ENCODE data around the gene KRT3. TPM values are rescaled to one million over a fixed set of nuclear protein-coding genes. Genes with fewer than 3 reads are reported as not detected.
"Not testable (repeated sequence)": the region's sequence is repeated elsewhere in the genome, so short reads cannot be mapped to it uniquely, and the experiment has no call there.

The KRT3 gene
- total and polyA plus RNA-seq, 9 of the 15 experiments (the other 6 are each of a cell fraction or from before 2014, with no cell fraction given), result not detected

DNA sequence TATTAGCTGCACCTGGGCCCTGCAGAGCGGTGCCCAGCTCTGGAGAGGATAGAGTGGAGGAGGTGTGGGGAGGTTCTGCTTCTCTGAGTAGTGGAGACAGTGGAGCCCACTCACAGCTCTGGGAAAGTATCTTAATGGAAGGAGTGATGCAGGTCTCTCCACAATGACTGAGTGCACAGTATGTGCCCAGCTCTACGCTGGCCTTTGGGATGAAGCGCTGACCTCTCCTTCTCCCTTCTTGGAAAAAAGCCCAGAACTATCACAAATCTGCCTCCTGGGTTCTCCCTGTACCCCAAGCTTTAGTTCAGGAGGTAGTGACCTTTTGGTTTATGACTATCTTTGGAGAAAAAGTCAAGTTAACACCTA, 495 bp upstream of the KRT3 start:
- TF ChIP-seq, protein P1, sequence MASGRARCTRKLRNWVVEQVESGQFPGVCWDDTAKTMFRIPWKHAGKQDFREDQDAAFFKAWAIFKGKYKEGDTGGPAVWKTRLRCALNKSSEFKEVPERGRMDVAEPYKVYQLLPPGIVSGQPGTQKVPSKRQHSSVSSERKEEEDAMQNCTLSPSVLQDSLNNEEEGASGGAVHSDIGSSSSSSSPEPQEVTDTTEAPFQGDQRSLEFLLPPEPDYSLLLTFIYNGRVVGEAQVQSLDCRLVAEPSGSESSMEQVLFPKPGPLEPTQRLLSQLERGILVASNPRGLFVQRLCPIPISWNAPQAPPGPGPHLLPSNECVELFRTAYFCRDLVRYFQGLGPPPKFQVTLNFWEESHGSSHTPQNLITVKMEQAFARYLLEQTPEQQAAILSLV (tag; IDR thresholded peaks at IDR 0.05), result no peak
- TF ChIP-seq TBP (optimal IDR thresholded peaks at IDR 0.05; ENCODE audit: low read depth, low read length) (no peak), SRSF1 (IDR thresholded peaks at IDR 0.05; ENCODE audit: low read depth, low read length) (no peak), SMARCC2 (IDR thresholded peaks at IDR 0.05; ENCODE audit: low read depth) (no peak), MEF2A (IDR thresholded peaks at IDR 0.05; ENCODE audit: control insufficient read depth, low read depth, low read length) (no peak), NCOR1 (IDR thresholded peaks at IDR 0.05) (no peak), ZNF436 (CRISPR knock-in tag; IDR thresholded peaks at IDR 0.05) (no peak), TBL1XR1 (IDR thresholded peaks at IDR 0.05; ENCODE audit: low read length in 2 of 2) (no peak), SREBF2 (CRISPR knock-in tag; IDR thresholded peaks at IDR 0.05) (no peak), FOXA3 (CRISPR knock-in tag; conservative IDR thresholded peaks at IDR 0.05 in 1 of 2, IDR thresholded peaks at IDR 0.05 in 1 of 2) (no peak), BDP1 (IDR thresholded peaks at IDR 0.05; ENCODE audit: insufficient read depth, insufficient read length) (no peak), MED1 (CRISPR knock-in tag; IDR thresholded peaks at IDR 0.05; ENCODE audit: borderline replicate concordance) (no peak)
- TF ChIP-seq, protein P2, sequence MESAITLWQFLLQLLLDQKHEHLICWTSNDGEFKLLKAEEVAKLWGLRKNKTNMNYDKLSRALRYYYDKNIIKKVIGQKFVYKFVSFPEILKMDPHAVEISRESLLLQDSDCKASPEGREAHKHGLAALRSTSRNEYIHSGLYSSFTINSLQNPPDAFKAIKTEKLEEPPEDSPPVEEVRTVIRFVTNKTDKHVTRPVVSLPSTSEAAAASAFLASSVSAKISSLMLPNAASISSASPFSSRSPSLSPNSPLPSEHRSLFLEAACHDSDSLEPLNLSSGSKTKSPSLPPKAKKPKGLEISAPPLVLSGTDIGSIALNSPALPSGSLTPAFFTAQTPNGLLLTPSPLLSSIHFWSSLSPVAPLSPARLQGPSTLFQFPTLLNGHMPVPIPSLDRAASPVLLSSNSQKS (CRISPR knock-in tag; IDR thresholded peaks at IDR 0.05), result no peak
- CTCF ChIA-PET (ENCODE audit: low intra/inter-chr PET ratio), result no interaction called here
- H3K36me3 ChIP-seq (ENCODE audit: control insufficient read depth, insufficient read depth, low read length), result no peaks in the 10 kb centered on the region
- H3K4me2 ChIP-seq (ENCODE audit: insufficient read depth, low read length), result no peak overlapping the region
- no TSS peak for BruUV-seq (replicated peaks)
- WGBS (ENCODE audit: insufficient coverage, low coverage, missing lambda C conversion rate), result 64% methylated on average over 3 of the region's 3 CpGs
- peak overlapping the region; percentile 14 to 22; a peak in 2 of 4 replicates for H3K9ac ChIP-seq (ENCODE audit: insufficient read depth in 1 of 2, low read depth in 2 of 2, low read length in 2 of 2)
- no peaks in the 10 kb centered on the region for H4K20me1 ChIP-seq (replicated peaks; ENCODE audit: control insufficient read depth, insufficient read depth, low read length)
- no peaks in the 10 kb centered on the region for H3K9me1 ChIP-seq (ENCODE audit: control insufficient read depth, insufficient read depth, low read length)
- H3K27me3 ChIP-seq (ENCODE audit: control insufficient read depth in 2 of 2, insufficient read depth in 2 of 2, low read length in 2 of 2), result no peaks in the 10 kb centered on the region
- intact Hi-C loops (cut with micrococcal nuclease) (no loop called here), in situ Hi-C loops (cut with MboI) (no loop called here)
- no peak for ATAC-seq
- DNase-seq (ENCODE audit: extremely low read depth in 1 of 4, low spot score in 3 of 4), result no peak
- H3K4me1 ChIP-seq (replicated peaks in 1 of 2; ENCODE audit: control insufficient read depth in 2 of 2, insufficient read depth in 2 of 2, low read length in 2 of 2), result peaks cover 28 to 37% of the 10 kb centered on the region in 2 experiments; a peak in 4 of 5 replicates
- POLR2A ChIA-PET, result interaction anchor here (1.3 to 1.5 kb wide), 2 partner anchors 9 to 10 kb away, joined by 3 to 4 read pairs; no protein-coding TSS in a partner anchor
- H3K9me3 ChIP-seq (replicated peaks; ENCODE audit: control insufficient read depth, insufficient read depth, low read depth, low read length), result no peaks in the 10 kb centered on the region
- H3K27ac ChIP-seq (ENCODE audit: extremely low read depth, low read depth, low read length), result no peak overlapping the region; the same call in 2 of the 3 replicates
- H3K4me3 ChIP-seq, result no peak overlapping the region
- FAIRE-seq, result no peak
- H2AFZ ChIP-seq (ENCODE audit: low read depth, low read length), result 0 out of 2 replicates have a peak overlapping the region, but pooled peaks have one; percentile 46
- no peaks in the 10 kb centered on the region for H3K79me2 ChIP-seq (ENCODE audit: control insufficient read depth, insufficient read depth, low read length)

DNA sequence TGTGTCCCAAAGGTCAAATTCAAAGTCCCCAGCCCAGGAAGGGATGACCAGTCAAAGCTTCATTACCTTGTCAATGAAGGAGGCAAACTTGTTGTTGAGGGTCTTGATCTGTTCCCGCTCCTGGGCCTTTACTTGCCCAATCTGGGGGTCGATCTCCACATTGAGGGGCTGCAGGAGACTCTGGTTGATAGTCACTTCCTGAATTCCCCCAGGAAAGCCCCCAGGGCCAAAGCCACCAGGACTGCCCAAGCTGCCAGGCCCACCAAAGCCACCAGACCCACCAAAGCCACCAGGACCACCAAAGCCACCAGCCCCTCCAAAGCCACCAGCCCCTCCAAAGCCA, 614 bp downstream of the KRT3 start:
- H3K27me3 ChIP-seq (ENCODE audit: control insufficient read depth in 2 of 2, insufficient read depth in 2 of 2, low read length in 2 of 2); H3K9me3 ChIP-seq (replicated peaks; ENCODE audit: control insufficient read depth, insufficient read depth, low read depth, low read length); H4K20me1 ChIP-seq (replicated peaks; ENCODE audit: control insufficient read depth, insufficient read depth, low read length); H3K9me1 ChIP-seq (ENCODE audit: control insufficient read depth, insufficient read depth, low read length); in situ Hi-C loops (cut with MboI); H2AFZ ChIP-seq (ENCODE audit: low read depth, low read length); H3K4me2 ChIP-seq (ENCODE audit: insufficient read depth, low read length); intact Hi-C loops (cut with micrococcal nuclease); H3K9ac ChIP-seq (ENCODE audit: insufficient read depth in 1 of 2, low read depth in 2 of 2, low read length in 2 of 2); BruUV-seq (replicated peaks); H3K4me3 ChIP-seq; H3K36me3 ChIP-seq (ENCODE audit: control insufficient read depth, insufficient read depth, low read length); H3K79me2 ChIP-seq (ENCODE audit: control insufficient read depth, insufficient read depth, low read length); H3K27ac ChIP-seq (ENCODE audit: extremely low read depth, low read depth, low read length); ATAC-seq; DNase-seq (ENCODE audit: extremely low read depth in 1 of 4, low spot score in 3 of 4); FAIRE-seq: not testable (repeated sequence)
- POLR2A ChIA-PET, result interaction anchor here (1.3 to 1.5 kb wide), 2 partner anchors 10 to 11 kb away, joined by 3 to 4 read pairs; no protein-coding TSS in a partner anchor
- CTCF ChIA-PET (ENCODE audit: low intra/inter-chr PET ratio), result interaction anchor here (0.7 kb wide), 1 partner anchor 1310 kb away, joined by 3 read pairs; no protein-coding TSS in a partner anchor
- peaks cover 36 to 42% of the 10 kb centered on the region in 2 experiments; a peak in 4 of 5 replicates for H3K4me1 ChIP-seq (replicated peaks in 1 of 2; ENCODE audit: control insufficient read depth in 2 of 2, insufficient read depth in 2 of 2, low read length in 2 of 2)
- 72% methylated on average over 2 of the region's 2 CpGs for WGBS (ENCODE audit: insufficient coverage, low coverage, missing lambda C conversion rate)
